Testis (tissue), 2 donors: ENCODE results near the gene PPHLN1.

Experiments
- CTCF ChIP-seq, 3 experiments: fragments of 450-650 bp in 2 of 3; fragments of 200-600 bp in 1 of 3; sonication (generic) in 1 of 3; IDR thresholded peaks; one replicate each; pipeline ENCODE4 v1.5.1; 2016 to 2019; ENCODE audit warnings: antibody characterized with exemption in 3 of 3, mild to moderate bottlenecking in 2 of 3, moderate library complexity in 1 of 3
- POLR2A ChIP-seq: fragments of 450-650 bp; IDR thresholded peaks from one replicate; pipeline ENCODE4 v1.6.1; 2017; ENCODE audit warnings: antibody characterized with exemption, mild to moderate bottlenecking, moderate library complexity

- TF ChIP-seq POLR2A, result no peak
- no peak for TF ChIP-seq CTCF (IDR thresholded peaks at IDR 0.05)
These were observed 36.1 kb downstream of the PPHLN1 start for GRCh38 chr12:42361909-42362646.
